ENCODE data around the gene ZNF687.
A peak's percentile ranks its signal among the peaks of the same experiment; 100 is the strongest.

Gene ZNF687

DNA sequence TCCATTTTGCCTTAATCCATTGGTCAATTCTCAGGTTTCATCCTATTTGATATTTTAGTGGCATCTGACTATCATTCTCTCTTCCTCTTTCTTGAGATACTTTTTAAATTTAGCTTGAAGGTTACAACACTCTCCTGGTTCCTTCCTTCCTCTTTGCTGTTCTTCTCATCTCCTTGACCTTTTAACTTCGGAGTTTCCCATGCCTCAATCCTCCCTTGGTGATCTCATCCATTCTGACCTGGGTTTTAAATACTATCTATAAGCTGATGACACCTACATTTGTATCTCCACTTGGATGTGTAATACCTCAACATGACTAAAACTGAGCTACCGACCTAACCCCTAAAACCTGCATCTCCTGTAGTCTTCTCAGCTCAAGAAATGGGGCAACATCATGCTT is 4.8 kb upstream of the ZNF687 start:
- no peak for ATAC-seq (ENCODE audit: low read depth)
- Histone ChIP-seq H3K36me3 (ENCODE audit: low read depth) (no peaks in the 10 kb centered on the region), H3K27ac (ENCODE audit: poor library complexity, severe bottlenecking) (no peak overlapping the region), H3K4me3 (ENCODE audit: severe bottlenecking) (no peak overlapping the region), H3K9me3 (ENCODE audit: severe bottlenecking) (no peaks in the 10 kb centered on the region), H3K27me3 (ENCODE audit: insufficient read depth, poor library complexity, severe bottlenecking) (no peaks in the 10 kb centered on the region), H3K4me1 (ENCODE audit: insufficient read depth, poor library complexity, severe bottlenecking) (no peaks in the 10 kb centered on the region)
- TF ChIP-seq, protein P1, sequence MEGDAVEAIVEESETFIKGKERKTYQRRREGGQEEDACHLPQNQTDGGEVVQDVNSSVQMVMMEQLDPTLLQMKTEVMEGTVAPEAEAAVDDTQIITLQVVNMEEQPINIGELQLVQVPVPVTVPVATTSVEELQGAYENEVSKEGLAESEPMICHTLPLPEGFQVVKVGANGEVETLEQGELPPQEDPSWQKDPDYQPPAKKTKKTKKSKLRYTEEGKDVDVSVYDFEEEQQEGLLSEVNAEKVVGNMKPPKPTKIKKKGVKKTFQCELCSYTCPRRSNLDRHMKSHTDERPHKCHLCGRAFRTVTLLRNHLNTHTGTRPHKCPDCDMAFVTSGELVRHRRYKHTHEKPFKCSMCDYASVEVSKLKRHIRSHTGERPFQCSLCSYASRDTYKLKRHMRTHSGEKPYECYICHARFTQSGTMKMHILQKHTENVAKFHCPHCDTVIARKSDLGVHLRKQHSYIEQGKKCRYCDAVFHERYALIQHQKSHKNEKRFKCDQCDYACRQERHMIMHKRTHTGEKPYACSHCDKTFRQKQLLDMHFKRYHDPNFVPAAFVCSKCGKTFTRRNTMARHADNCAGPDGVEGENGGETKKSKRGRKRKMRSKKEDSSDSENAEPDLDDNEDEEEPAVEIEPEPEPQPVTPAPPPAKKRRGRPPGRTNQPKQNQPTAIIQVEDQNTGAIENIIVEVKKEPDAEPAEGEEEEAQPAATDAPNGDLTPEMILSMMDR (IDR thresholded peaks at IDR 0.05; ENCODE audit: poor library complexity, severe bottlenecking): no peak
- DNase-seq (ENCODE audit: low spot score): no peak

DNA sequence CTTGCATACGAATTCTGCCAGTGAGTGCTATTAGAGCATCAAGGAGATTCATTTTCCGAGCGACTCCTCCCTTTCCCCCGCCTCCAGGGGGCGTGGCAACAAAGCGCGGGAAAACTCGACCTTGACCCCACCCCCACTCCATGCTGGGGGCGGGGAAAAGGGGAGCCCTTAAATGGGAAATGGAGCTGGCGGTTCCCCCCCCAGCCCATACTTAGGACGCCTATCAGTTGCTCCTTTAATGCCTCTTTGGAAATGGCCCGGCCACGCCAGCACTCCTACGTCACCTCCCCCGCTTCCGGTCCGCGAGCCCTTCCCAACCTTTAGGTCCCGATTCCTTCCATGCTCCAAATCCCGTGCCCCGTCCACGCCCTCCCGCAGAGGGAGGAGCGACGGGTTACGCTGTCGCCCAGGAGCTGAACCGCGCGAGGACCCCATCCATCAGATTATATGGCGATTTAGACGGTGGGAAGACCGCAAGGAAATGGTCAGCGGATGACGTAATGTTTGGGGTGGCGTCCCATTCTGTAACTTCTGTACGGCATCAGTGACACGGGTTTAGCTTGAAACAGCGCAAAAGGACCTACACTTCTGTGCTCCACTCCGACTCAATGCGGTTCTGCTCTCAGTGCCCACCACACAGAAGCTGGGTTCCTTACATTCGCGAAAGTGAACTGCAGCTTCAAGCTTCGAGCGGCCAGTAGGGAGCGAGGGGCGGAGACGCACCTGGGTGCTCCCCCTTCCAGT is 702 bp upstream of the ZNF687 start:
- no peaks in the 10 kb centered on the region for H3K9me3 ChIP-seq (ENCODE audit: severe bottlenecking)
- peak overlapping the region; percentile 83 for H3K27ac ChIP-seq (ENCODE audit: poor library complexity, severe bottlenecking)
- ATAC-seq (ENCODE audit: low read depth) (peak; percentile 25), DNase-seq (ENCODE audit: low spot score) (peak; percentile 97)
- H3K4me1 ChIP-seq (ENCODE audit: insufficient read depth, poor library complexity, severe bottlenecking): no peaks in the 10 kb centered on the region
- peaks cover 6% of the 10 kb centered on the region for H3K36me3 ChIP-seq (ENCODE audit: low read depth)
- TF ChIP-seq, protein P1 (IDR thresholded peaks at IDR 0.05; ENCODE audit: poor library complexity, severe bottlenecking): peak; percentile 13
- peak overlapping the region; percentile 64 for H3K4me3 ChIP-seq (ENCODE audit: severe bottlenecking)
- no peaks in the 10 kb centered on the region for H3K27me3 ChIP-seq (ENCODE audit: insufficient read depth, poor library complexity, severe bottlenecking)

- H3K4me3 ChIP-seq (ENCODE audit: severe bottlenecking): peak overlapping the region; percentile 64
- no peaks in the 10 kb centered on the region for H3K4me1 ChIP-seq (ENCODE audit: insufficient read depth, poor library complexity, severe bottlenecking)
- H3K27me3 ChIP-seq (ENCODE audit: insufficient read depth, poor library complexity, severe bottlenecking): no peaks in the 10 kb centered on the region
- TF ChIP-seq, protein P1 (IDR thresholded peaks at IDR 0.05; ENCODE audit: poor library complexity, severe bottlenecking): no peak
- H3K9me3 ChIP-seq (ENCODE audit: severe bottlenecking): no peaks in the 10 kb centered on the region
- peak overlapping the region; percentile 83 for H3K27ac ChIP-seq (ENCODE audit: poor library complexity, severe bottlenecking)
- ATAC-seq (ENCODE audit: low read depth): peak; percentile 1; the same call in 1 of the 3 replicates
- no peak for DNase-seq (ENCODE audit: low spot score)
- H3K36me3 ChIP-seq (ENCODE audit: low read depth): peaks cover 13% of the 10 kb centered on the region
Measured at GRCh38 chr1:151282883-151283725, 1.0 kb downstream of the ZNF687 start.

DNA sequence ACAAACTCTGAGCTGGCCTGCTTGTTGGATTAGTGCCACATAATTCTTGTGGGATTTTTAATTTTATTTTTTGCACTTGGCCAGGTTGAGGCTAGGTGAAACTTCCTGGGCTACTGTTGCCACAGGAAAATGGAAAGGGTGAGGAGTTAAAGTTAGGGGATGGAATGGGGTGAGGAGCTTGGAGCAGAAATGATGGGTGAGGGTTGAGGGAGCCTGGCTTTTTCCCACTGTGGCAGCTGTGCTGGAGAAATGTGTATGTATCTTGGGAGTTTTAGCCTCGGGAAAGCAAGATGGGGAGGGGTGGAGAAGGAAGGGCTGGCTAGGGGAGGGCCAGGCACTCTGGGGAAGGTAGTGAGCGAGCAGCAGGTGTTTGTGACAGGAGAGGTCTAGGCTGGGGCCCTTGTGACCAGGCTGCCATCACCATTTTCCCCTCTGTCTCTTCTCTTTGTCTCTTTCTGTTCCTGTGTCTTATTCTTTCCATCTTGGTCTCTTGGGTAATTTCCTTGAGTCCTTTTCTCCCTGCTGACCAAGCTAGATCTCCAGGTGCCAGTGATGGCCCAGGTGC is 2.0 kb downstream of the ZNF687 start:
- DNase-seq (ENCODE audit: low spot score): no peak
- TF ChIP-seq, protein P1 (IDR thresholded peaks at IDR 0.05; ENCODE audit: poor library complexity, severe bottlenecking): no peak
- no peaks in the 10 kb centered on the region for H3K27me3 ChIP-seq (ENCODE audit: insufficient read depth, poor library complexity, severe bottlenecking)
- H3K9me3 ChIP-seq (ENCODE audit: severe bottlenecking): no peaks in the 10 kb centered on the region
- no peaks in the 10 kb centered on the region for H3K4me1 ChIP-seq (ENCODE audit: insufficient read depth, poor library complexity, severe bottlenecking)
- no peak overlapping the region for H3K4me3 ChIP-seq (ENCODE audit: severe bottlenecking)
- H3K36me3 ChIP-seq (ENCODE audit: low read depth): peaks cover 23% of the 10 kb centered on the region
- no peak for ATAC-seq (ENCODE audit: low read depth)
- no peak overlapping the region for H3K27ac ChIP-seq (ENCODE audit: poor library complexity, severe bottlenecking)

Measured in RWPE2 (cell line).